Astrocyte (in vitro differentiated cells and primary cell): ENCODE results near the gene PGM5. TPM values are rescaled to one million over a fixed set of nuclear protein-coding genes. Genes with fewer than 3 reads are reported as not detected.

Source experiments
- DNase-seq: peaks from one replicate; pipeline ENCODE4 v3.0.0-alpha.2; 2010; ENCODE audit warnings: low read depth
- FAIRE-seq: peaks from 2 replicates; lab custom pipeline; 2011; peaks lifted over from hg19 to GRCh38; lab: Jason Lieb, UNC
- H2AFZ ChIP-seq: 2 replicates; pipeline ENCODE4 v1.6.0; 2012; ENCODE audit warnings: low read depth, low read length, inconsistent platforms
- H3K27ac ChIP-seq: 2 replicates; pipeline ENCODE4 v1.5.1; 2011; ENCODE audit warnings: low read depth, low read length, inconsistent platforms
- H3K27me3 ChIP-seq: 2 replicates; pipeline ENCODE4 v1.6.0; 2011; ENCODE audit warnings: low read length, inconsistent platforms; ENCODE audit not compliant: insufficient read depth
- H3K36me3 ChIP-seq: 2 replicates; pipeline ENCODE4 v1.5.1; 2011; ENCODE audit warnings: low read length, inconsistent platforms; ENCODE audit not compliant: insufficient read depth
- H3K4me1 ChIP-seq: 2 replicates; pipeline ENCODE4 v1.5.1; 2011; ENCODE audit warnings: low read length, inconsistent platforms; ENCODE audit not compliant: insufficient read depth
- H3K4me2 ChIP-seq: 2 replicates; pipeline ENCODE4 v1.6.0; 2012; ENCODE audit warnings: low read length, inconsistent platforms
- H3K4me3 ChIP-seq: 2 replicates; pipeline ENCODE4 v1.5.1; 2011; ENCODE audit warnings: low read depth, mild to moderate bottlenecking, low read length, inconsistent platforms; ENCODE audit not compliant: insufficient read depth
- H3K79me2 ChIP-seq: 2 replicates; pipeline ENCODE4 v1.6.0; 2012; ENCODE audit warnings: mild to moderate bottlenecking, low read length, inconsistent platforms; ENCODE audit not compliant: insufficient read depth
- H3K9ac ChIP-seq: 2 replicates; pipeline ENCODE4 v1.6.0; 2012; ENCODE audit warnings: mild to moderate bottlenecking, low read length, inconsistent platforms
- H3K9me3 ChIP-seq: 2 replicates; pipeline ENCODE4 v1.5.1; 2012; ENCODE audit warnings: low read depth, mild to moderate bottlenecking, low read length, inconsistent platforms; ENCODE audit not compliant: insufficient read depth
- H4K20me1 ChIP-seq: 2 replicates; pipeline ENCODE4 v1.6.0; 2012; ENCODE audit warnings: low read length, inconsistent platforms; ENCODE audit not compliant: insufficient read depth
- H3K27ac Mint-ChIP-seq: one replicate; pipeline ENCODE4 v1.8.0; 2021; ENCODE audit warnings: mild to moderate bottlenecking, mixed read lengths; ENCODE audit not compliant: unreplicated experiment
- H3K27me3 Mint-ChIP-seq: one replicate; pipeline ENCODE4 v1.8.0; 2021; ENCODE audit warnings: low read depth, mixed read lengths; ENCODE audit not compliant: unreplicated experiment
- H3K36me3 Mint-ChIP-seq: one replicate; pipeline ENCODE4 v1.8.0; 2021; ENCODE audit warnings: low read depth, mixed read lengths; ENCODE audit not compliant: unreplicated experiment
- H3K4me1 Mint-ChIP-seq: one replicate; pipeline ENCODE4 v1.8.0; 2021; ENCODE audit warnings: low read depth, mixed read lengths; ENCODE audit not compliant: unreplicated experiment
- H3K4me3 Mint-ChIP-seq: one replicate; pipeline ENCODE4 v1.8.0; 2021; ENCODE audit warnings: mild to moderate bottlenecking, moderate library complexity, mixed read lengths; ENCODE audit not compliant: unreplicated experiment
- H3K9me3 Mint-ChIP-seq: one replicate; pipeline ENCODE4 v1.8.0; 2021; ENCODE audit warnings: mild to moderate bottlenecking, mixed read lengths; ENCODE audit not compliant: unreplicated experiment
- CTCF ChIP-seq: IDR thresholded peaks from 2 replicates; pipeline ENCODE4 v1.5.1; 2011; ENCODE audit warnings: low read depth, mild to moderate bottlenecking, inconsistent platforms, low read length, moderate library complexity; ENCODE audit not compliant: insufficient read depth
- EZH2 ChIP-seq: IDR thresholded peaks from 2 replicates; pipeline ENCODE4 v1.6.1; 2012; ENCODE audit warnings: mild to moderate bottlenecking, low read length, inconsistent platforms; ENCODE audit not compliant: insufficient read depth
- total RNA-seq: library from RNA; stranded (reverse); gene quantifications from 2 replicates; pipeline ENCODE4 v1.2.1, GENCODE V29; 2021

The PGM5 gene
- total RNA-seq, 1 donor from 2014 or later: 1.8 TPM

DNA sequence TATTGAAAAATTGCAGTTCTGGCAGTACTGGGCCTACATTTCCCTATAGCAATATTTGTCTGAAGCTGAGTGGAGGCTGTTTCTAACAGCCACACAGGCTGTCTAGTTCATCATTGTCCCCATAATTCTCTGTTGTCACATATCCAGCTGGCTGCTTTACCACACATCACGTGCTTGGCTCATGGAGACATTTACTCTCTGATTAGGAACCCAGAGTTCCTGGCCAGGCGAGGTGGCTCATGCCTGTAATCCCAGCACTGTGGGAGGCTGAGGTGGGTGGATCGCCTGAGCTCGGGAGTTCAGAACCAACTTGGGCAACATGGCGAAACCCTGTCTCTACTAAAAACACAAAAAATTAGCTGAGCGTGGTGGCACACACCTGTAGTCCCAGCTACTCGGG lies 81.4 kb downstream of the PGM5 start:
- Mint-ChIP-seq H3K36me3 (no peaks in the 10 kb centered on the region), H3K27me3 (no peaks in the 10 kb centered on the region), H3K4me1 (no peaks in the 10 kb centered on the region), H3K4me3 (no peak overlapping the region), H3K9me3 (no peaks in the 10 kb centered on the region), H3K27ac (no peak overlapping the region)
- H3K27ac ChIP-seq: no peak overlapping the region
- DNase-seq (no peak), FAIRE-seq (no peak)
- no peak for TF ChIP-seq CTCF
- no peak for TF ChIP-seq EZH2
- no peak overlapping the region for H3K9ac ChIP-seq
- H3K9me3 ChIP-seq: no peaks in the 10 kb centered on the region
- H3K4me1 ChIP-seq: no peaks in the 10 kb centered on the region
- H3K36me3 ChIP-seq: no peaks in the 10 kb centered on the region
- H3K79me2 ChIP-seq: no peaks in the 10 kb centered on the region
- no peaks in the 10 kb centered on the region for H4K20me1 ChIP-seq
- H3K4me3 ChIP-seq: no peak overlapping the region
- no peaks in the 10 kb centered on the region for H3K27me3 ChIP-seq
- no peak overlapping the region for H2AFZ ChIP-seq
- H3K4me2 ChIP-seq: no peak overlapping the region

DNA sequence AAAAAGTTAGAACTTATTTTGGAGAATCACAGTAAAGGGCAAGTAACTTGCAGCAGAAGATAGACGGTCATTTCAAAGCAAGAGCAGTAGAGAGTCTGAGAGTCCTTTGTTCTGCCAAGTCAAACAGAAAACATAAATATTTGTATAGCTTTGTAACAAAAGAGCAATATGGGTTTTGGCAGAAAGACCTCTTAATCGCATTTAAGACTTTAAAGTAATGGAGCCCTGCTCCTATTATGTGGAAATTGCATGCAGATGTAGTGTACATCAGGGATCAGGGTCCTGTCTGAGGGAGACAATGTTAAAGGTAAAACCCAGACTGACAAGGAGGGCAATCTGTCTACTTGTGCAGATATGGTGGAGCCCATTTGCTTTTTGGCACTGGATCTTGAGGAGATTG lies 87.2 kb downstream of the PGM5 start:
- no peaks in the 10 kb centered on the region for H3K27me3 ChIP-seq
- no peaks in the 10 kb centered on the region for H3K9me3 ChIP-seq
- FAIRE-seq (no peak), DNase-seq (no peak)
- no peak for TF ChIP-seq EZH2
- no peak for TF ChIP-seq CTCF
- no peak overlapping the region for H3K4me3 ChIP-seq
- no peaks in the 10 kb centered on the region for H4K20me1 ChIP-seq
- no peak overlapping the region for H3K27ac ChIP-seq
- Mint-ChIP-seq H3K27ac (no peak overlapping the region), H3K27me3 (peaks cover 13% of the 10 kb centered on the region), H3K9me3 (no peaks in the 10 kb centered on the region), H3K36me3 (no peaks in the 10 kb centered on the region), H3K4me3 (no peak overlapping the region), H3K4me1 (no peaks in the 10 kb centered on the region)
- no peak overlapping the region for H3K4me2 ChIP-seq
- H3K4me1 ChIP-seq: no peaks in the 10 kb centered on the region
- H3K9ac ChIP-seq: no peak overlapping the region
- no peak overlapping the region for H2AFZ ChIP-seq
- no peaks in the 10 kb centered on the region for H3K79me2 ChIP-seq
- no peaks in the 10 kb centered on the region for H3K36me3 ChIP-seq

- Mint-ChIP-seq H3K4me1 (no peaks in the 10 kb centered on the region), H3K36me3 (no peaks in the 10 kb centered on the region), H3K4me3 (no peak overlapping the region), H3K27ac (no peak overlapping the region), H3K27me3 (peaks cover 16% of the 10 kb centered on the region), H3K9me3 (no peaks in the 10 kb centered on the region)
- no peaks in the 10 kb centered on the region for H3K36me3 ChIP-seq
- no peaks in the 10 kb centered on the region for H3K4me1 ChIP-seq
- H3K27me3 ChIP-seq: no peaks in the 10 kb centered on the region
- no peaks in the 10 kb centered on the region for H3K79me2 ChIP-seq
- H3K27ac ChIP-seq: no peak overlapping the region
- H3K9me3 ChIP-seq: no peaks in the 10 kb centered on the region
- no peak for TF ChIP-seq CTCF
- TF ChIP-seq EZH2: no peak
- DNase-seq (no peak), FAIRE-seq (no peak)
- H3K4me3 ChIP-seq: no peak overlapping the region
- no peaks in the 10 kb centered on the region for H4K20me1 ChIP-seq
- H3K9ac ChIP-seq: no peak overlapping the region
- no peak overlapping the region for H3K4me2 ChIP-seq
- H2AFZ ChIP-seq: no peak overlapping the region
Measured at GRCh38 chr9:68446836-68447235, 90.4 kb downstream of the PGM5 start.
